ENCODE results near the gene P4HA1.
A peak's percentile ranks its signal among the peaks of the same experiment; 100 is the strongest.
"Not testable (repeated sequence)": the region's sequence is repeated elsewhere in the genome, so short reads cannot be mapped to it uniquely, and the experiment has no call there.

P4HA1 gene

GRCh38 chr10:73058057-73058591 lies 38.5 kb downstream of the P4HA1 start:
- DNase-seq, result no peak
- intact Hi-C loops (cut with DNase I), result no loop called here

- DNase-seq, result no peak
- intact Hi-C loops (cut with DNase I), result no loop called here
Observed at GRCh38 chr10:73054286-73054685, 42.4 kb downstream of the P4HA1 start.

- DNase-seq, result no peak
- intact Hi-C loops (cut with DNase I), result no loop called here
Observed at GRCh38 chr10:73053275-73053674, 43.4 kb downstream of the P4HA1 start.

- peak in 1 of 42 donors; percentile 1 for DNase-seq
- intact Hi-C loops (cut with DNase I), result no loop called here
Observed at GRCh38 chr10:73044378-73045285, 52.0 kb downstream of the P4HA1 start.

- no peak for DNase-seq
- intact Hi-C loops (cut with DNase I), result no loop called here
Observed at GRCh38 chr10:73043766-73044377, 52.8 kb downstream of the P4HA1 start.

- intact Hi-C loops (cut with DNase I), result no loop called here
Observed at GRCh38 chr10:73043319-73043718, 53.3 kb downstream of the P4HA1 start.

GRCh38 chr10:73042130-73042529 lies 54.5 kb downstream of the P4HA1 start:
- intact Hi-C loops (cut with DNase I), result no loop called here
- no peak for DNase-seq

More at GRCh38 chr10:73043319-73043718, 53.3 kb downstream of the P4HA1 start:
- no peak for DNase-seq

- intact Hi-C loops (cut with DNase I), result no loop called here
- DNase-seq, result no peak
Observed at GRCh38 chr10:73039635-73040034, 57.0 kb downstream of the P4HA1 start.

- DNase-seq; intact Hi-C loops (cut with DNase I): not testable (repeated sequence)
Observed at GRCh38 chr10:73036285-73036684, 60.4 kb downstream of the P4HA1 start.

- intact Hi-C loops (cut with DNase I), result no loop called here
- peak in 2 of 42 donors; percentile 4 to 13 for DNase-seq
Observed at GRCh38 chr10:73032536-73032935, 64.1 kb downstream of the P4HA1 start.

GRCh38 chr10:73026623-73027022 lies 70.0 kb downstream of the P4HA1 start:
- intact Hi-C loops (cut with DNase I); DNase-seq: not testable (repeated sequence)

- intact Hi-C loops (cut with DNase I); DNase-seq: not testable (repeated sequence)
Observed at GRCh38 chr10:73023455-73024070, 73.1 kb downstream of the P4HA1 start.

- intact Hi-C loops (cut with DNase I), result not testable (repeated sequence)
Observed at GRCh38 chr10:73022961-73023360, 73.7 kb downstream of the P4HA1 start.

GRCh38 chr10:73021538-73022164 lies 75.0 kb downstream of the P4HA1 start:
- intact Hi-C loops (cut with DNase I); DNase-seq: not testable (repeated sequence)

More at GRCh38 chr10:73022961-73023360, 73.7 kb downstream of the P4HA1 start:
- DNase-seq, result not testable (repeated sequence)

- intact Hi-C loops (cut with DNase I), result no loop called here
- no peak for DNase-seq
Observed at GRCh38 chr10:73021050-73021449, 75.6 kb downstream of the P4HA1 start.

- intact Hi-C loops (cut with DNase I), result no loop called here
- no peak for DNase-seq
Observed at GRCh38 chr10:73019100-73019499, 77.6 kb downstream of the P4HA1 start.

GRCh38 chr10:73018632-73019031 lies 78.0 kb downstream of the P4HA1 start:
- no peak for DNase-seq

GRCh38 chr10:73017955-73018480 lies 78.6 kb downstream of the P4HA1 start:
- intact Hi-C loops (cut with DNase I), result no loop called here
- no peak for DNase-seq

More at GRCh38 chr10:73018632-73019031, 78.0 kb downstream of the P4HA1 start:
- intact Hi-C loops (cut with DNase I), result no loop called here

GRCh38 chr10:73015779-73016178 lies 80.9 kb downstream of the P4HA1 start:
- no peak for DNase-seq

More at GRCh38 chr10:73015779-73016178, 80.9 kb downstream of the P4HA1 start:
- intact Hi-C loops (cut with DNase I), result no loop called here

All from head of caudate nucleus (tissue), 42 donors.